ENCODE data around the gene APOBEC3C.
"Not testable (repeated sequence)": the region's sequence is repeated elsewhere in the genome, so short reads cannot be mapped to it uniquely, and the experiment has no call there.

Gene APOBEC3C

DNA sequence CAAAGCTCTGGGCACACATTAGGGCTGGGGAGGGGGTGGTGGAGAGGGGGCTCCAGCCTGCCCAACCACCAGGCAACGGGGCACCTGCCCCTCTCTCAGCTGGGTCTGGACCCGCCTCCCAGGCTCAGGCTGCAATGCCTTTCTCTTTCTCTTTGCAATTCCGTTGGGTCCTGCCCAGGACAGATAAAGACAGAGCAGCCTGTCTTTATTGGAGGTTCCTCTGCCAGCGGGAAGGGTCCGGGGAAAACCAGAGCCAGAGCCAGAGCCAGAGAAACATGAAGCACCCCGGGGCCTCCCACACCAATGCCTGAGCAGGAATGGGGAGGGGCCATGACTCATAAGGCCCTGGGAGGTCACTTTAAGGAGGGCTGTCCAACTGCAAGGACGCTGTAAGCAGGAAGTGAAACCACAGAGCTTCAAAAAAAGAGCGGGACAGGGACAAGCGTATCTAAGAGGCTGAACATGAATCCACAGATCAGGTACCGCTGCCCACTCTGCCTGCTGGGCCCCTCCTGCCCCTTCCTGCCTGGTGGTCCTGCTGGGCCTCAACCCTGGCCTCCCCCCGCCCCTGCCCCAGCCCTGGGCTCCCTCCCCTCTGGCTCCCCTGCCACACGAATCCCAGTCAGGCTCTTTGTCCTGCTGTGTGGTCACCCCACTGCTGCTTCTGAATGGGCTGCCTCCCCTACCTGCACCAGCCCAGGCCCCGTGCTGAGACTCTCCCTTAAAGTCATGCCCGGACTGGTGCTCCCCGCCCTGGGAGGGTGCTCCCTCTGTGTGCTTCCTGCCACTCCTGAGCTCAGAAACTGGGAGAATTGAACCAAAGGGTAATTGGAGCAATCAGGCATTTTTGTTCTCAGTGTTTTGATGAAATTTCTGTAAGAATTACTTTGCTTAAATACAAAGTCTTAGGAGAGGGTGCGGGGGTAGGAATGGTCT, 31.8 kb upstream of the APOBEC3C start, which contains the start of gene APOBEC3B:
TSS of gene APOBEC3B (plus strand) at position 356 of the 936 bp plus-strand sequence. CDS start at position 463, 107 bp downstream.
- DNase-seq (ENCODE audit: low read depth in 2 of 2) = peak; percentile 57 to 60

GRCh38 chr22:38984224-38984623, 29.8 kb upstream of the APOBEC3C start:
- DNase-seq (ENCODE audit: low read depth in 2 of 2) = no peak

DNA sequence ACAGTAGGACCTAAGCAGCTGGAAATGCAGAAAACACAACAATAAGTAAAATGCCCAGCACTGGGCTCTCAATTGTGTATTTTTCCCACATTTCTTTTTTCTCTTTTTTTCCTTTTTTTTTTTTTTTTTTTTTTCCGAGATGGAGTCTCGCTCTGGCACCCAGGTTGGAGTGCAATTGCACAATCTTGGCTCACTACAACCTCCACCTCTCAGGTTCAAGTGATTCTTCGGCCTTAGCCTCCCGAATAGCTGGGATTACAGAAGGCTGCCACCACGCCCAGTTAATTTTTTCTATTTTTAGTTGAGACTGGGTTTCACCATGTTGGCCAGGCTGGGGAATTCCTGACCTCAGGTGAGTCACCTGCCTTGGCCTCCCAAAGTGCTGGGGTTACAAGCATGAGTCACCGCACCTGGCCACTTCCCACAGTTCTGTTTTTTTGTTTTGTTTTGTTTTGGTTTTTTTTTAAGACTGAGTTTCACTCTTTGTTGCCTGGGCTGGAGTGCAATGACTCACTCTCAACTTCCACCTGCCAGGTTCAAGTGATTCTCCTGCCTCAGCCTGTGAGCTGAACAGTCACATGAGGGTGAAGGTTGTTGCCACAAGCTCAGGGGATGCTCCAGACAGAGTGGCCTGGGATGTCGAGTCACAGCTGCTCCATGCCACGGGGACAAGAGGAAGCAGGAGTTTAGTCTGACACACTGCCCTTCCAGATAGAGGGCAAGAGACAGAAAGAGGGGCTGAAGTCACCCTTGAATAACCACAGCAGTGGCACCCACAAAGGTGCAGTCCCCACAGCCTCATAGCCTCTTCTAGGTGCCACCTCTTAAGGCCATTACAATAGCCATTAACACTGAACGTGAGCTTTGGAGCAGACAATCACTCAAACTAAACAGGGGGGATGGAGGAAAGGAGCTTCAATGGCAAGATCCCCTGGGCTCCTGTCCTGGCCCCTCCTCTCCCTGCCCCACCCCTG, 29.0 kb upstream of the APOBEC3C start:
- DNase-seq (ENCODE audit: low read depth in 2 of 2) = peak; percentile 61 to 76

DNA sequence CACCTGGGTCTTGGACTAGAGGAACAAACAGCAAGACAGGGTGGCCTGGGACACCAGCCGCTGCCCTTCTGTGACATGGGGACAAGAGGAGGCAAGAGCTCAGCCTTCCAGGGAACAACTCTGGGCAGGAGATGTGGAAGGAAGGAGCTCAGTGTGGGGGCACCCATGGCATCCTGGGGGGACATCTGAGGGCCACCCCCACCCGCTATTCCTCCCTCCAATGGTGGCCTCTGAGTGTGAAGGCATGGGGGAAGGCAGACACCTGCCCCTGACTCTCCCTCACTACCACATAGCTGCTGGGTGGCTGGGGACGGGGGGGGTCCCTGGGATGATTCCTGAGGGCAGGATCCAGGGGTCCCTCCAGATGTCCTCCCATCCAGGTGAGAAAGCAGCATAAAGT, 27.4 kb upstream of the APOBEC3C start:
- DNase-seq (ENCODE audit: low read depth in 2 of 2) = no peak

DNA sequence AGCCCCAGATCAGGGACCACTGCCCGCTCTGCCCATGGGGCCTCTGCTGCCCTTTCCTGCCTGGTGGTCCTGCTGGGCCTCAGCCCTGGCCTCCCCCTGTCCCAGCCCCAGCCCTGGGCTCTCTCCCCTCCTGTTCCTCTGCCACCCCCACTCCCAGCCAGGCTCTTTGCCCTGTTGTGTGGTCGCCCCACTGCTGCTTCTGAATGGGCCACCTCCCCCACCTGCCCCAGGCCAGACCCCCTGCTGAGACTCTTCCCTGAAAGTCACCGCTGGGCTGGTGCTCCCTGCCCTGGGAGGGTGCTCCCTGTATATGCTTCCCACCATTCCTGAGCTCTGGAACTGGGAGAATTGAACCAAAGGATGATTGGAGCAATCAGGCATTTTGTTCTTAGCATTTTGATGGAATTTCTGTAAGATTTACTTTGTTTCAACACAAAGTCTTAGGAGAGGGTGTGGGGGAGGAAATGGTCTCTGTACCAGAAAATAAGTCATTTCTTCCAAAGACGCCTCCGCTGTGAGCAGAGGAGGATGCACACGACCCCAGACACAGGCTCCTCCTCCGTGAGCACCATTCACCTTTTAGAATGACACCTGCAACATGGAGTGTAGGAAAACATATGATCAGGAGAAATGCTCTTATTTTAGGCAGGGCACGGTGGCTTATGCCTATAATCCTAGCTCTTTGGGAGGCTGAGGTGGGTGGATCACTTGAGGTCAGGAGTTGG, 26.7 kb upstream of the APOBEC3C start:
- no peak for DNase-seq (ENCODE audit: low read depth in 2 of 2)

DNA sequence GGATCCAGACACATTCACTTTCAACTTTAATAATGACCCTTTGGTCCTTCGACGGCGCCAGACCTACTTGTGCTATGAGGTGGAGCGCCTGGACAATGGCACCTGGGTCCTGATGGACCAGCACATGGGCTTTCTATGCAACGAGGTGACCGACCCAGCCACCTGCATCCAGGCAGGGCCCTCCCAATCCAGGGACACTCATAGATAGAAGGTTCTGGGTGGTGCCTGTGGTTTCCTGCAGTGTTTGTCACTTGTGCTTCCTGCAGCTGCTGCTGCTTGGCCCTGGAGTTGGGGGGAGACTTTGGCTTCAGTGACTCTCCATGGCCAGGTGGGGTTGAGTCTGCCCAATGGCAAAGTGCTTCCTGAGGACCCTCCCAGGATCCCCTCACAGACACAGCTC, 24.6 kb upstream of the APOBEC3C start:
- no peak for DNase-seq (ENCODE audit: low read depth in 2 of 2)

DNA sequence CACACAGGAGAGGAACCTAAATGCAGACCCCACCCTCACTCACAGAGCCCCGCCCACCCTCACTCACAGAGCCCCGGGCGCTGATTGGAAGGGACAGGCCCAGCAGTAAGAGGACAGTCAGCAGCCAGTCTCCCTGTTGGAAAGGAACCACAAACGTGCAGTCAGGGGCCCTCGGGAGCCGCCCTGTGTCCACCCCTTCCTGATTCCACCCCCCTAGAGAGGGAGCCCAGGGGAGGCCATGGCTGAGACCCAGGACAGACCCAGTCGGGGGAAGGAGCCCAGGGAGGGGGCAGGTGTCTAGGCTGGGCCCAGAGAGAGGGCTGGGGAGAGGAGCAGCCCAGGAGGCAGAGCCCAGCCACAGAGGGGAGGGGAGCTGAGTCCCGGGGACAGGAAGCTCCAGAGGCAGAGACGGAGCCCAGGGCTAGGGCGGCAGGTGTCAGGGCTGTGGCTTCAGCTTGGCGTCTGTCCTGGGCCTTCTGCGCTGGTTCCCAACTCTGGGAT, 21.1 kb upstream of the APOBEC3C start:
- DNase-seq (ENCODE audit: low read depth in 2 of 2) = not testable (repeated sequence)

DNA sequence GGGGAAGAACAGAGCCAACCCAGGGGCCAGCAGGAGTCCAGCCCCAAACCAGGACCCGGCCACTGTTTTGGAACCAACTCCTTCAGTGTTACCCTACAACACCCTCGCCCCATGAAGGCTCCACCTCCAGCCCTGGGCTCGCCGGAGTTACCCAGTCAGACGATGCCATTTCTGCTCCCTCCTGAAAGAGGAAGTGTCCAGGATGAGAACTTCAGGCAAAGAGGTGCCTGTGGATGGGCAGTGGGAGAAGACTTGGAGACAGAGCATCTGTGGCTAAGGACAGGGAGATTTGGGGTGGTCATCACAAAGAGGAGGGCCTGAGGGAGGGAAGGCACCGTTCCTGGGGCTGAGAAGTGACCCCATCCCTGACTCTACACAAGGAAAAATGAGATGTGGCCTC, 18.0 kb upstream of the APOBEC3C start:
- no peak for DNase-seq (ENCODE audit: low read depth in 2 of 2)

DNA sequence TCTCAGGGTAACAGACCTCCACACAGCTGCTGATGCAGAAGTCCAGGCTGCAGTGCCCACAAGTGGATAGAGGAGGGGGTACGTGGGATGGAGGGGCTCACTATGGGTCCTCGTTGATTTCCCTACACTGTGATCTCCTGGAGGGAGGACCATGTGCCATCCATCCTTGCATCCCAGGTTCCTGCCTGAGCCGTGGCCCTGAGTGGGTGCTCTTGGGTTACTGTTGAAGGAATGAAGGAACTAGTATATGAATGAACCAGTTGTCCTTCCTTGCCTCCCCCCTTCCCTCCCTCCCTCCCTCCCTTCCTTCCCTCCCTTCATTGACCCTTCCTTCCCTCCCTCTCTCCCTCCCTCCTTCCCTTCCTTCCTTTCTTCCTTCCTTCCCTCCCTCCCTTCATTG, 16.5 kb upstream of the APOBEC3C start:
- DNase-seq (ENCODE audit: low read depth in 2 of 2) = no peak

DNA sequence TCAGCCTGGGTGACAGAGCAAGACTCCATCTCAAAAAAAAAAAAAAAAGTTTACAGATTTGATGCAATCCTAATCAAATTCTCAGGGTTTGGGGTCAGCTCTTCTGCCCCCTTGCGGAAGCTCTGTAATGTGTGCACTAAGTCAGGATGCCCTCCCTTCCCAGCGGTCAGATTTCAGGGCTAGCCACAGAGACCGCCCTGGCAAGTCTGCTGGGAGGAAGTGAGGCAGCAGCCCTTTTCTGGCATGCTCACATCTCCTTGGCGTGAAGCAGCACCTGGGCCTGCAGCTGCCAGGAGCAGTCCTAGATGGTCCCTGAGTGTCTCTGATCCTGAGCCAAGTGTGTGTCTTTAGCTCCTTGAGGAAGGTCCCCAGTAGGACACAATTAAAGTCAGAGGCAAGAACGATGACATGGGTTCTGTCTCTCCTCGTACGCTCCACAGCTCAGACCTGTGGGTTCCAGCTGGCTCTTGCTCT, 10.9 kb upstream of the APOBEC3C start:
- peak; percentile 54 to 58 for DNase-seq (ENCODE audit: low read depth in 2 of 2)

DNA sequence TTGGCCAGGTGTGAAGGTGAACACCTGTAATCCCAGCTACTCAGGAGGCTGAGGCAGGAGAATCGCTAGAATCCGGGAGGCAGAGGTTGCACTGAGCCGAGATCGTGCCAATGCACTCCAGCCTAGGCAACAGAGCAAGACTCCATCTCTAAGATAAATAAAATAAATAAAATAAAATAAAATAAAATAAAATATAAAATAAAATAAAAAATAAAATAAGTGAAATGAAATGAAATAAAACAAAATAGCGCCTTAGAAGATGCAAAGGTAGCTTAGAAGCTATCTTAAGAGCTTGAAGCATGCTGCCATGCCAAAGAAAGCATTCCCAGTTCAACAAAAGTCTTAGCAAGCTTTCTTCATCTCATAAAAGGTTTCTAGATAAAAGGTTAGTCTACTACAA, 6.9 kb upstream of the APOBEC3C start:
- DNase-seq (ENCODE audit: low read depth in 2 of 2) = no peak

DNA sequence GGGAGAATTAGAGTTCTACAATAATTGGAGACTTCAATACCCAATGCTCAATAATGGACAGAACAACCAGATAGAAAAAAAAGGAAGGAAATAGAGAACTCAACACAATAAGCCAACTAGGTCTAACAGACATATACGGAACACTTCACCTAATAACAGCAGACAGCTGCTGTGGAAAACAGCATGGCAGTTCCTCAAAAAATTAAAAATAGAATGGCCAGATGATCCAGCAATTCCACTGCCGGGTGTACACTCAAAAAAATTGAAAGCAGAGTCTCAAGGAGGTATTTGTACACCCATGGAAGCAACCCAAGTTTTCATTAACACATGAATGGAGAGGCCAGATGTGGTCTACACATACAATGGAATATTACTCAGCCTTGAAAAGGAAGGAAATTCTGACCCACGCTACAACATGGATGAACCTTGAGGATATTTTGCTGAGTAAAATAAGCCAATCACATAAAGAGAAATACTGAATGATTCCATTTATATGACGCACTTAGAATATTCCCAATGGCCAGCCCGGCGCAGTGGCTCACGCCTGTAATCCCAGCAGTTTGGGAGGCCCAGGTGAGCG, 5.7 kb upstream of the APOBEC3C start:
- DNase-seq (ENCODE audit: low read depth in 2 of 2) = not testable (repeated sequence)

DNA sequence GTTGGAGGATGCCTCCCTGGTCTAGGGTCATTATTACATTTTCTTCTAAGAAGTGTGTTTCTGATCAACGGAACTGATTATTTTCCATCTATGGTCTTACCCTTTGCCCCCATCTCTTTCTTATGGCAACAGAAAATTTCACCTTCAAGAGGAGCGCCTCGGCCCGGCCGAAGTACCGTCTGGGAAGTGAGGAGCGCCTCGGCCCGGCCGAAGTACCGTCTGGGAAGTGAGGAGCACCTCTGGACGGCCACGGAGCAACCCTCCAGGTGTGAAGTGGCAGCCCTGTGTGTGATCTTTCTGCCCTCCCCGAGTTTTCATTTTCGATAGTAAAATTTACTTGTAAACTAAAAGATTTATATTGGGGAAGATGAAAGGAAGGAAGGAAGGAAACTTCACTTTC, 3.1 kb upstream of the APOBEC3C start:
- no peak for DNase-seq (ENCODE audit: low read depth in 2 of 2)

- DNase-seq (ENCODE audit: low read depth in 2 of 2) = no peak
Measured at GRCh38 chr22:39012533-39013511, 1.2 kb upstream of the APOBEC3C start.

GRCh38 chr22:39013561-39013941, 506 bp upstream of the APOBEC3C start:
- DNase-seq (ENCODE audit: low read depth in 2 of 2) = not testable (repeated sequence)

GRCh38 chr22:39014723-39015121, 665 bp downstream of the APOBEC3C start:
- DNase-seq (ENCODE audit: low read depth in 2 of 2) = not testable (repeated sequence)

DNA sequence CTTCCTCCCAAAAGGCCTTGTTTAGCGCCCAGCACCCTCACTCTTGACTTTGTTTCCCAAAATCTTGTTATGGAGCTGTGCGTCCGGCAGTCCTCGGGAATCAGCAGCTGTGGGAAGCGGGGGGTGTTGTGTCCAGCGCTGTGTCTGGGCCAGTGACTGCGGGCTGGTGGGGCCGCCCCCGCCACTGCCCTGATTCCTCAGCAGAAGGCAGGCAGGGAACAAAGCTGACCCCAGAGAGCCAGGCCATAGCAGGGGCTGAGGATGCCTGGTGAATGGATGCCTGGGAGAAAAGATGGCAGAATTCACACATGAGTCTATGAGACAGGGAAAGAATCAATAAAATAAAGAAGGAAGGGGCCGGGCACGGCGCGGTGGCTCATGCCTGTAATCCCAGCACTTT, 2.5 kb downstream of the APOBEC3C start:
- no peak for DNase-seq (ENCODE audit: low read depth in 2 of 2)

DNA sequence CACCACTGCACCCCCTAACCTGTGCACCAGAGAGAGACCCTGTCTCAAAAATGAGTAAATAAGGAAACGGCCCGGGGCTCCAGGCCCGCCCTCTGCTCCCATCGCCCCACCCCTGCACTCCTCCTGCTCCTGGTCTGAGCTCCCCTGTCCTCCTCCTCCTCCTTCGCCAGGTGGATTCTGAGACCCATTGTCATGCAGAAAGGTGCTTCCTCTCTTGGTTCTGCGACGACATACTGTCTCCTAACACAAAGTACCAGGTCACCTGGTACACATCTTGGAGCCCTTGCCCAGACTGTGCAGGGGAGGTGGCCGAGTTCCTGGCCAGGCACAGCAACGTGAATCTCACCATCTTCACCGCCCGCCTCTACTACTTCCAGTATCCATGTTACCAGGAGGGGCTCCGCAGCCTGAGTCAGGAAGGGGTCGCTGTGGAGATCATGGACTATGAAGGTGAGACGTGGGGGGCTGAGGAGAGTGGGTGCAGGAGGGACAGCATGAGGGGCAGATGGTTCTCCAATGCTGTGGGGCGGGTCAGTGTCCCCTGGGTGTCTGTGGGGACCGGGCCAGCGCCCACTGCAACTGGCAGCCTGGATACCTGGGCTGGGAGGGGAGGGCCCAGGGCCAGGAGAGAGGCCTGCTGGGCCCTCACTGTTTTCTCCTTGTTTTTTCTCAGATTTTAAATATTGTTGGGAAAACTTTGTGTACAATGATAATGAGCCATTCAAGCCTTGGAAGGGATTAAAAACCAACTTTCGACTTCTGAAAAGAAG, 3.7 kb downstream of the APOBEC3C start:
- no peak for DNase-seq (ENCODE audit: low read depth in 2 of 2)

Measured in stimulated activated CD8-positive, alpha-beta memory T cell treated with anti-CD3 and anti-CD28 coated beads, Interleukin-2, amount 100 ng/mL, for 48 hours (primary cell).